HG02970 (cell line): ENCODE data around the gene DCP1B.

Experiments
- ATAC-seq: cut with Tn5 transposase; IDR thresholded peaks from one replicate; pipeline ENCODE4 v1.9.1; 2021; ENCODE audit warnings: mild to moderate bottlenecking, moderate library complexity, moderate number of reproducible peaks; ENCODE audit not compliant: unreplicated experiment, low FRiP score

Gene DCP1B

DNA sequence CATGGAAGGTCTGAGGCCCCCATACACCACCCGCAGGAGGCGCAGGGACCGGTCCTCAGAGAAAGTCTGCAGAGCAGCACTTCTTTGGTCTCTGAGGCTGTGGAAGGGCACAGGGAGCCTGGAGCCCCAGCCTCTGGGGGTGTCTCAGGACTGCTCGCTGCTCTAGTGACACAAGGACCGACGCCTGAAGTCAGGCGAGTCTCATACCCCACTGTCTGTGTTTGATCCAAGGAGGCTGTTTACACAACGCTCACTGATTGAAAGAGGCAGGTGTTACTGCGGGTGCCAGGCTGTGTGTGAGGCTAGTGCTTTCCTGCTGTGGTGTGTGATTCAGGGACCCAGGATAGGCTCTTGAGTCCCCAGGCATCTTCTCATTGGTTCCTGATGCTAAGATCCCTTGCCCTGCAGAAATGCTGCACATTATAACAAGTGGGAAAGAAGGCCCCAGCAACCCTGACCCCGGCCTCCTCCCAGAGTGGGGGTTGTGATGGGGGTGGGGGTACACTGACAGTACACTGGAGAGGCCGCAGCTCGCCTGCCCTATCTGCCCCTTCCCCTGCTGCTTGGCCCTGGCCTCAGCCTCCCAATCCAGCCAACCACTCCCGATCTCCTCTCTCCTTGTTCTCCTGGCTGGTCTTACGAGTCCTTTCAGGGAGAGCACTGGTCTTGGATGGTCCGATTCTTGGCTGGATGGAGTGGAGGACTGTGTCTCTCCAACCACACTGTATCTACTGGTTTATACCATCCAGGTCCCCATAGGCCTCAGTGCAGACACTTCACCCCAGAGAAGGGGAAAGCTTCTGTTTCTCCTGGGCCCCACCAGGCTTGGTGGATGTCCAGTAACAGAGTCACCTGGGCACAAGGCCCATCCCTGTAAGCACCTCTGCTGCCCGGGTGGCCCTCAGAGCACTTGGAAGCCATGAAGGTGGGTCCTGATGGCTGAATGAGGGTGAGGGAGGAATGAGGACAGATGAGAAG lies 92.4 kb downstream of the DCP1B start:
- ATAC-seq: no peak

DNA sequence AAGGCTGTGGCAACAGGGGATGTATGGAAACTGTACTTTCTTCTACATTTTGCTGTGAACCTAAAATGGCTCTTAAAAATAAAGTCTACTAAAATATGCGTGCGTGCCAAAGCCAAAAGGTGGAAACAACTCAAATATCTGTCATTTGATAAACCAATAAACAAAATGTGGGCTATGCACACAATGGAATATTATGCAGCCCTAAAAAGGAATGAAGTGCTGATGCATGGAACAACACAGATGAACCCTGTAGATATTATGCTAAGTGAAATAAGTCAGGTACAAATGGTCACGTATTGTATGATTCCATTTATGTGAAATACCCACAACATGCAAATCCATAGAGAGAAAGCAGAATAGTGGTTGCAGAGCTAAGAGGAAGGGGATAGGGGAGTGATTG lies 93.8 kb downstream of the DCP1B start:
- ATAC-seq: no peak

DNA sequence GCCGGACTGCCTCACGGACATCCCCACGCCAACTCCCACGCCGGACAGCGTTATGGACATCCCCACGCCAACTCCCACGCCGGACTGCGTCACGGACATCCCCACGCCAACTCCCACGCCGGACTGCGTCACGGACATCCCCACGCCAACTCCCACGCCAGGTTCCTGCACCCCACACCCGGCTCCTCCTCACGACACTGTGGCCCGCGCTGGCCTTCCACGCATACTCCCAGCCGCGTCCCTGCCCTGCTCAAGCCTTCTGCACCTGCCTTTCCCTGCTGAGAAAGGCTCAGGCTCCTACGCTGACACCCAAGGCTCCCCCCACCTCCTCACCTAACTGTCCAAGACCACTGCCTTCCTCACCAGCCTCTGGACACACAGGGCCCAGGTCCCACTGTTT lies 95.5 kb downstream of the DCP1B start:
- no peak for ATAC-seq

DNA sequence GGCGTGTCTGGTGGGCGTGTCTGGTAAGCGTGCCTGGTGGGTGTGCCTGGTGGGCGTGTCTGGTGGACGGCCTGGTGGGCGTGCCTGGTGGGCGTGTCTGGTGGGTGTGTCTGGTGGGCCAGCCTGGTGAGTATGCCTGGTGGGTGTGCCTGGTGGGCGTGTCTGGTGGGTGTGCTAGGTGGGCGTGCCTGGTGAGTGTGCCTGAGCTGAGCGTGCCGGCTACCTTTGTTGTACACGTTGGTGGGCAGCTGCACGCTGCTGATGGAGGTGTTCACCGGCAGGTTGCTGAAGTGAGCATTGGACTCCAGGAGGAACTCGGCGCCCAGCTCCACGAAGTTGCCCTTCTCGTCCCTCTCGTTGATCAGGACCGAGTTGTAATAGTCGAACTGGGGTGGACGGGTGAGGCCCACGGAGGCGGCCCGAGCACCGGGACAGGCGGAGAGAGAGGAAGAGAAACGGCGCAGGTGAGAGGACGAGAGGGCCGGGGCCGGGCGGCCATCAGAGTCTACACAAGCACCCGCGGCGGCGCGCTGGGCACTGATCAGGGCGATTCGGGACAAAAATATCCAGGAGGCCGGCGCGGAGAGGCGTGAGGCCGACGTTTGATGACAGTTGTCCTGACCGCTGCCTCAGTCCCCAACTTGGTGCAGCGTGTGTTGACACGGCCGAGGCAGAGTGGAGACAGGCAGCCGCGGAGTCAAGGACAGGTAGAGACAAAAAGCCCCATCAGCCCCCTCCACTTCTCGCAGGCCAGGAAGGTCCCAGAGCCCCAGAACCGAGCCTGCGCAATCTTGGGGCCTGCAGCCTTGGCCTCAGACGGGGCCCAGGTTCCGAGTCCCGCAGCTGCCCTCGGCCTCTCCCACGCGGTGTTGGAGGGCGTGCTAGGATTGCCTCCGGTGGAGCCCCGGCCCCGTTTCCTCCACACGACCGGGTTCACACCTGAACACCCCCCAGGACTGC lies 96.3 kb downstream of the DCP1B start:
- ATAC-seq: no peak

DNA sequence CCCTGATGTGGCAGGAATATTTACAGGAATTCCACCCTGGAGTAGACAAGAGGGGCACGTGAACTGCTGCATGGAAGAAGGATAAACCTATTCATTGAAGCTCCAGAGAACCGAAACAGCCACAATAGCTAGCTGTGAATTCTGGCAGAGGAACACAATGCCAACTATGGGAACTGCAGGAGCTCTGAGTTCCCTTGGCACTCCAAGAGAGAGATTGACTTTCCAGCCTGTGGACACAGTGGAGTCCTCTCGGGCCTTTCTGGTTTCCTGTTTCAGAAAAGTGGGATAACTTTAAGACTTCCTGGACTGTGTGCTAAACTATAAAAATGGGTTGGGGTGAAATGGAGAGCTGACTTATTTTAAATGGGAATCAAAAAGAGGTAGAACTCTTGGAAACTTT lies 97.7 kb downstream of the DCP1B start:
- no peak for ATAC-seq

DNA sequence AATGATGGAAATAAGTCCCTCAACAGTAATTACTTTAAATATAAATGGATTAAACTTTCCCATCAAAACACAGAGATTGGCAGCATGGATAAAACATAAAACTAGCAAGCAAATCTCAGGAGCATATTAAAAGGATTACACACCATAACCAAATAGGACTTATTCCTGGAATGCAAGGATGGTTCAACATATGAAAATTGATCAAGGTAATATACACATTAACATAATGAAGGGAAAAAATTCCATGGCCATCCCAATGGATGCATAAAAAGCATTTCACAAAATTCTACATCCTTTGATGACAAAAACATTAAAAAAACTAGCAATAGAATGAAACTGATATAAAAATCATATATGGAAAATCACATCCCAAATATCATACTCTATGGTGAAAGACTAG lies 99.4 kb downstream of the DCP1B start:
- ATAC-seq: no peak

DNA sequence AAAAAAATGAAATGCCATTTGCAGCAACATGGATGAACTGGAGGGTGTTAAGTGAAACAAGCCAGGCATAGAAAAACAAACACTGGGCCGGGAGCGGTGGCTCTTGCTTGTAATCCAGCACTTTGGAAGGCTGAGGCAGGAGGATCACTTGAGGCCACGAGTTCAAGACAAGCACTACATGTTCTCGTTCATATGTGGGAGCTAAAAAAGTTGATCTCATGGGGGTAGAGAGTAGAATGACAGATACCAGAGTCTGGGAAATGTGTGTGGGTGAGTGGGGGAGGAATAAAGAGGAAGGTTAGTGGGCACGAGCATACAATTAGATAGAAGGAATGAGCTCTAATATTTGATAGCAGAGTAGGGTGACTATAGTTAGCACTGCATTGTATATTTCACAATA lies 107.3 kb downstream of the DCP1B start:
- no peak for ATAC-seq
